GM18858 (cell line): Measurements from ENCODE around the gene ARF6.
"Not testable (repeated sequence)": the region's sequence is repeated elsewhere in the genome, so short reads cannot be mapped to it uniquely, and the experiment has no call there.

Experiments used
- ATAC-seq: cut with Tn5 transposase; IDR thresholded peaks from one replicate; pipeline ENCODE4 v1.9.1; 2021; ENCODE audit not compliant: unreplicated experiment

ARF6 gene

DNA sequence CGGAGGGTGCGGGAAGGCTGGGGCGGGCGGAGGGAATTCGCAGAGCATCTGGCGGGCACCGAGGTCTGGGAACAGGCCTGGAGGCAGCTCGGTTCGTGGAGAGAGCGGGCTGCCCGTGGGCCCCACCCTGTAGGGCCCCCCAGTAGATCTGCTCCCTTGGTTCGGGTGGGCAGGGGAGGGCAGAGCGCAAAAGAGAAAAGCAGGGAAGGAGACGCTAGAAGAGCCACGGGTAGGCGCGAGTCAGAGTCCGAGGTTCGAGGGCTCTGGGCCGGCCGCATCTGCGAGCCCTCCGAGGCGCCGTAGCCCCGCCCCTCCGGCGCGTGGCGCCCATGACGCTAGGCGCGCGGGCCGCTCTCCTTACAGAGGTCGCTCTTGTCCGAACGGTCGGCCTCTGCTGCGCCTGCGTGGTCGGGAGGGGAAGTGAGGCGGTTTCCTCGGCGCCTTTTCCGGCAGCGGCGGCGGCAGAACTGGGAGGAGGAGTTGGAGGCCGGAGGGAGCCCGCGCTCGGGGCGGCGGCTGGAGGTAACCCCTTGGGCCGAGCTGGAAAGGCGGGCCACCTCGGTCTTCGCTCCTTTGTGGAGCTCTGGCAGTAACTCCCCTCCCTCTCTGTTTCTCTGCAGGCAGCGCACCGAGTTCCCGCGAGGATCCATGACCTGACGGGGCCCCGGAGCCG is at the start of gene ARF6:
Gene ARF6 (plus strand): TSS at position 447 of the 673 bp plus-strand sequence. CDS start 655 bp downstream, outside the sequence.
- ATAC-seq, result peak; percentile 71

DNA sequence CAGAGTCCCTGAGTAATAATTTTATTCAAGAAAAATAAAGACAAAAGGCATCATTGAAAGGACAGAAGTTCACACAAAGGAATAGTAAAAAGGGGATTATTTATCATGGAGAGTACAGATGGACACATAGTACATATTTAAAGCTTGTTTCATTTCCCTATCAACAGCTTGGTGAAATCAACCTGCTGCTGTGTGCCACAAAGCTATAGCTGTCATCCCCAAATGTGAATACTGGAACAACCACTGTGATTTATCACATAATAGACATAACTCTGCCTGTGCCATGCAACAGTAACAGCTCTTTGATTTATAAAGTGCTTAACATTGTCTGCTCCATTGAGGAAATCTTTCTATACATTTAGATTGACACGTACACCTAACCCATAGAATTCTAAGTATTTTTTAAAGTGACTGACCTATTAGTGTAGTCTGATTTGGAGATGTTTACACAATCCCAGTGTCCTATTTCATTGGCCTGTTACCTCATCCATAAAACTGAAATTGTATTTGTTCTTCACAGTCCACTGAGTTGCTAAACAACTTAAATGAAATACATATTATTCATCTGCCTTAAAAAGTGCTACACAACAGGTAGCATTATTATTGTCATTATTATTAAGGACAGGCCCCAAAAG is 43.6 kb upstream of the ARF6 start:
- ATAC-seq, result no peak

DNA sequence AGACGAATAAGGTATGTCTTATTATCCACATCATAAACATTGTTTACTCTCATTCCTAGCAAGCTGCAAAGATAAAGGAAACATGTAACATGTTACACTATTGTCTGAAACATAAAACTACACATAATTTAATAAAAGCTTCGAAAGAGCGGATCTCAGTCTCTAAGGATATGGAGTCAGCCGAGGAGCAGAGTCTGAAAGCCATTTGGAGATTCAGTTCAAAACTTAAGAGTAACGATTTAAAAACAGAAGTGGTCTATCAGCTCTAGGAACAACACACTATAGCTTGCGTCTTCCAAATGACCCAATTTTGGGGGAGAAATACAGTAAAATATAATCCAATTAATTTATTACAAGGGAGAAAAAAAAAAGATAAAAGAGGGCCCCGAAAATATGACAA is 41.1 kb upstream of the ARF6 start:
- no peak for ATAC-seq

DNA sequence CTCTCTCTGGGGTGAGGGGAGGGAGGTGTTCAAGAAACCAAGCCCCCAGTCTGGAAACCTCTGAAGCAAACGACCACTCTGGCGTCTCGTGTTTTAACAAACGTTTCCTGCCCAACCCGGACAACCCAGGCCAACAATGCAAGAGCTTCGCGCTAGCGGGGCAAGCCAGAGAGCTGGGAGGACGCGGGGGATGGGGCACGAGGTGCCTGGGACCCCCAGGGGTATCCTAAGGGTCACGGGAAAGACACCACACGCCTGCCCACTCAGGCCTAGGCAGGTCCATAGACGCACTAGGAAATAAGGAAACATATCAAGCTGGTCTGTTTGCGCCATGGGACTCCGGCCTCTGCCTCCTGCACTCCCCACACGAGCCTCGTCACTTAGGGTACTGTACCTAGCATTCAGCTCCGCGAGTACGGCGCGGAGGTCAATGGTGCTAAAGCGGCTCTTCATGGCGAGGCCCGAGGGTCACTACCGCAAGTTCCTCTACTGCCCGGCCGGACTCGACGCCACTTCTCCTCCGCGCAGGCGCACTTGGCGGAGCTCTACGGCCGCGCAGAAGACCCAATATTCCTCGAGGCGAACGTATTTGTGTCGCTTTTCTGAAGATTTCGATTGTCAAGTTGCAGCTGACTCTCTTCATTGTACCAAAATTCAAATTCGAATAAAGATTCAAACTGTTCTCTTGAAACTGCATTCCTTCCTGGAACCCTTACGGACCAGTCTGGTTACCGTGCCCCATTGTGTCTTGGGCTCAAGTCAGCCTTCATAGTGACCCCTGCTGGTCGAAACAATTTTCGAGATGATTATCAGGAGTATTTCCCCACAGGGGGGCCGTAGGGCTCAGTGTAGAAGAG is 40.4 kb upstream of the ARF6 start, which contains the start of gene NEMF:
Gene NEMF (minus strand): TSS at position 488 of the 857 bp plus-strand sequence. CDS start 35 bp downstream, at position 453.
- peak; percentile 67 for ATAC-seq

DNA sequence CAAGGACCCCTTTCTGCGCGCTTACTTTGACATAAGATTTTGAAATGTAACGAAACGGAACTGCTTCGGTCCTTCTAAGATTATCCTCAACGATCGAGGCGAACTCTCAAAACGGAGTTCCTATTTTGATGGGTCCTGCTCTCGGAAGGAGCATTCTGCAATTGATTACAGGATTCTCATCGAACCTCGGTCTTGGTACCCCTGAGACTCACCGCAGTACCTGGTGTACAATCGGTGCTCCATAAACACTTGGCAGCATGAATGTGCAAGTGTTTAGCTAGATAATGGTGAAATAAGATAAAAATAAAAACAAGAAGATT is 39.8 kb upstream of the ARF6 start:
- ATAC-seq, result peak; percentile 3

DNA sequence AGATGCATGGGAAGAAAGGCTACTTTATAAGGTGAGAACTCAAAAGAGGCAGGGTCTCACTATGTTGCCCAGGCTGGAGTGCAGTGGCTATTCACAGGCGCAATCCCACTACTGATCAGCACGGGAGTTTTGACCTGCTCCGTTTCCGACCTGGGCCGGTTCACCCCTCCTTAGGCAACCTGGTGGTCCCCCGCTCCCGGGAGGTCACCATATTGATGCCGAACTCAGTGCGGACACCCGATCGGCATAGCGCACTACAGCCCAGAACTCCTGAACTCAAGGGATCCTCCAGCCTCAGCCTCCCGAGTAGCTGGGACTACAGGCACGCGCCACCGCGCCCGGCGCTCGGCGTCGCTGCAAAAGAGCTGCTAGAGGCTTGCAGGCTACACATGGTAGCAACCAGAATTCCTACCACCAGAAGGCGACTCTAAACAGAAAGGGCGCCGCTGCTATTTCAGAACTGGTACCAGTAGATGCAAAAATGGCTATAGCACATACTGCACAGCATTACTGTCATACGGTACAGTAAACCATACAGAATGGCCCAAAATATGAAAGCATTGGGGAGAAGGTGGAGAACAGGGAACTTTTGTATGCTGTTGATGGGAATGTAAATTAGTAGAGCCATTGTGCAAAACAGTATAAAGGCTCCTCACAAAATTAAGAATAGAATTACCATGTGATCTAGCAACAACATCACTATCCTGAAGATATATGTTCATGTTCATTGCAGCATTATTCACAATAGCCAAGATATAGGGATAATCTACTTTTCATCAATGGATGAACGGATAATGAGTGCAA is 39.1 kb upstream of the ARF6 start:
- ATAC-seq, result peak; percentile 39

DNA sequence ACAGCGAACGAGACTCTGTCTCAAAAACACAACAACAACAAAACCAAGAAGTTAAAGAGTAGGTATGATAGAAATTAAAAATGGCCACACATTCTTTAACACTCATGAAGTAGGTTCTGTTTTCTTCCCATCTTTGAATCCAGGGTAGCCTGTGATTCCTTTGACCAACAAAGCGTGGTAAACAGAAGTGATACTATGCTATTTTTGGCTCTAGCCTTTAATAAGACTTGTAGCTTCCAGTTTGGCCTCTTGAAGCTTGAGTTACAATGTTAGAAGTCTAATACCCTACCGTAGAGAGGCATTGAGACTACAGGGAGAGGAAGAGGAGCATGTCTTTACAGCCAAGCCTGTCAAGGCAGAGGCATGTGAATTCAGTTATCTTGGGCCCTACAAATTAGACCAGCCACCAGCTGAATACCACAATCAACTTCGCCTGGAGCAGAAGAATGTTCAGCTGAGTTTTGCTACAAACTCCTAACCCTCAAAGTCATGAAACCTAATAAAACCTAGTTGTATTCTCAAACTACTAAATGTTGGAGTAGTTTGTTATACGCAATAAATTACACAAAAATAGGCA is 35.4 kb upstream of the ARF6 start:
- ATAC-seq, result no peak

DNA sequence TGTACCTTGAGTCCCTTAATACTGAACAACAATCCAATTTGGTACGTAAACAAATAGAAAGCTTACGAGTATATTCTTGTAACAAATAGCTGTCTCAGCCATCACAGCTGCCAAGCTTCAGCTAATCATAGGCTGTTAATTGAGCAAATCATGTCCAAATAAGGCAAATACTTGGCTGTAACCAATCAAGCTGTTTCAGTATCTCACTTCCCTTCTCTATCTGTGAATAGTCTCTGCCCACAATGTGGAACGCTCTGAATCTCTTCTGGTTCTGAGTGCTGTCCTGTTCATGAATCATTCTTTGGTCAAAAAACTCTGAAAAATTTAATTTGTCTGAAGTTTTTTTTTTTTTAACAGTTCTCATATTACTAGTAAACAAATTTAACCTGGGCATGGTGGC is 34.5 kb upstream of the ARF6 start:
- no peak for ATAC-seq

DNA sequence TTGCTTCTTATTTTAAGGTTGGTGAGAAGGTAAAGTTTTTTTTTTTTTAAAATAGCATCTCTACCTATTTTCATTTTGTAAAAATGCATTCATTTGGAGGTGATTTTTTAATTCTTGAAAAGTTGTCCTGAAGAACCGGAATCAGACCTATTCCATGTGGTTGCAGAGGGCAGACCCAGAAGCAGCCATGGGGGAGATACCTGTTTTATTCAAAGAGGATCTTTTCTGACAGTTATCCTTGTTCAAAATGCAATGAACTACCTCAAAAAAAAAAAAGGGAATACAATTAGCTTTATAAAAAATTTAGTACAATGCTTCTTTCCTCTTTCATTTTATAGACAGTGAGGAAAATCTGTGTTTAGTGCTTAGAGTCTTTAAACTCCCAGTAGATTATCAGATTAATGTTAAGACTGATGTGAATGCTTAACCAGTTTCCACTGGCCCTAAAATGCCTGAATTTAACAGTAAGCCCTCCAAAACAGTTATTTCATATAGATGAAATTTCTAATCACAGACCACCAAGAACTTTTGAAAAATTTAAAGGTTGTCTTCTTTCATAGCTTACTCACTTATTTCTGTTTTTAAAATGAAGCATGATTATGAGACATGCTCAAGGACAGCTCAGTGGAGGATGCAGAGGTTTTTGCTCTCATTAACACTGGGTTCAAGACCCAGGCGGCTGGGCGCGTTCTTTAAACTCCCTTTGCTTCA is 31.7 kb upstream of the ARF6 start:
- ATAC-seq, result no peak

DNA sequence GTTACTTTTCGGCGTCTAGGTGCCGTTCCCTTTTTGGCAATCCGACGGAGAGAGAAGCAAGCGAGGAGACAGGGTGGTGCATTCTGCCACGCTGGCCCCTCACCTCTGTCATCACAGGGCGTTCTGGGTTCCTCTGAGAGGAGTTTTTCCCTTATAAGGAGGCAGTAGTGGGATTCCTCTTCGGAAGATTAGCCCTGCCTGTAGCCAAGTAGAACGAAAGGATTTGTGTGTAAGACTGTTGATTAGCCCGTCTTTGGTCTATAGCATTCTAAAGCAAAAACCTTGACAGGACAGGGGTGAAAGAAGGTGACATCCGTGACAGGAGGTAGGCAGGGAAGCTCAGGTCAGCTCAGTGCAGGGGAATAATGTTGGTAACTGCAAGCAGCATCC is 31.2 kb upstream of the ARF6 start:
- no peak for ATAC-seq

DNA sequence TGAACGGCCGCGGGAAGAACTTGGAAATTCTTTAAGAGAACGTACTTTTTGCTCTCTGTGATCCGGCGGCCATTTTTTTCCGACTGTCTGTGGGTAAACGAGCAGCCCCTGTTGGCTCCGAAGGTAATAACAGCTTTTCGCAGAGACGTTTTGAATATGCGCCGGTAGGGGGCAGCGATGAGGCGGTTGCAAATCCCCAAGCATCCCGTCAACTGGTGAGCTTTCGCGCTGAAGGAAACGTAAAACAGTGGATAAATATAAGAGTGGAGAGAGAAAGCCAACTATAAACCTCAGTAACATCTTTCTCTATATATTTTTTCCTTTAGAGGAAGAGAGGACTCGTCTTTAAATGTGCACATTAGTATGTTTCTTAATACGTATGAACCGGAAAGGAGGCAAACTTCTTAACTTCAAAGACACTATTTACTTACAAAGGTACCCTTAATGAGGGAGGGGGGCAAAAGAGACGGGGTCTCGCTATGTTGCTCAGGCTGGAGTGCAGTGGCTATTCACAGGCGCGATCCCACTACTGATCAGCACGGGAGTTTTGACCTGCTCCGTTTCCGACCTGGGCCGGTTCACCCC is 30.7 kb upstream of the ARF6 start:
- ATAC-seq, result no peak

DNA sequence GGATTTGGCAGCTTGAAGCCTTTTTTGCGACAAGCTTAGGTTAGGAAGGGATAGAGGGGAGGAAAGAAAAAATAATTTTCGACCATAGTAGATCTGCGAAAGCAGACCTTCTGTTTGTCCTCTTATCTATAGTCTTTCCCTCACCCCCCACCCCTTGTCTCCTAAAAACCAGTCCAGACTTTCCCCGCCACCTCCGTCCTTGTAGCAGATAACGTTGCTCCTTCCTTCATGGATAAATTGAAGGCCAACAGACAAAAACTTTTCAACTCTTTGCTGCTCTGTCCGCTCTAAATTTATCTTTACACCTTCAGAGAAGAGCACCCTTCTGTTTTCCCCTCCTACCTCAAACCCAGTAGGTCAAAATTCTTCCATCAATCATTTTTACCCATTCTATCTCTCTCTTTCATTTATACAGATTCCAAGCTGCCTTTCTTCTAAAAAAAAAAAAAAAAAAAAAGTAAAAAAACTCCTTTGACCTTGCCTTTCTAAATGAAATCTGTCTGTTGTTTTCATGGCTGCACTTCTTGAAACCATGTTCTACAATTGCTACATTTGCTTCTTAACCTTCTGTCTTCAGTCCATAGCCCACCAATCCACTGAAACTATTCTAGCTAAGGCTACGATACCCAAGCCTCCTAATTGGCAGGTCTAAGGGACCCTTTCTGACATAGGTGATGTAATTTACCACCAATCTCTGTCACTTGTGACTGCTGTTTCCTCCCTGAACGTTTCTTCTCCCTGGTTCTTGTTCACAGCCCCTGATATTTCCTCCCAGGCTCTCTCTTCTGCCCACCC is 29.2 kb upstream of the ARF6 start:
- no peak for ATAC-seq

DNA sequence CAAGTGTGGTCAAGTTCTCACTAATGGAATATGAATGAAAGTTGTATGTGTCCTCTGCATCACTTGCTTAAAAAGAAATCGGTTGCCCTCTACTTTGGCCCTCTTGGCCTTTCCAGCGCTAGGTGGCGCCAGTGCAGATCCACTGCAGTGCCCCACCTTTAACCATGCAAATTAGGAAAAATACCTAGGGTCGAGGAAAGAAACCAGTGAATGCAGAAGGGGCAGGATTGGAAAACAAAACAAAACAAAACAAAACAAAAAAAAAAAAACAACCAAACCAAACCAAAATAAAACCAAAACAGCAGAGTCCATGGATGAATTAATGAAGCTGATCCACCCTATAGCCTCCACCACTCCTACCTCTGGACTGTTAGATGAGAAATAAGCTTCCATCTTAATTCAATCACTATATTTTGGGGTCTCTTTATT is 27.4 kb upstream of the ARF6 start:
- no peak for ATAC-seq

DNA sequence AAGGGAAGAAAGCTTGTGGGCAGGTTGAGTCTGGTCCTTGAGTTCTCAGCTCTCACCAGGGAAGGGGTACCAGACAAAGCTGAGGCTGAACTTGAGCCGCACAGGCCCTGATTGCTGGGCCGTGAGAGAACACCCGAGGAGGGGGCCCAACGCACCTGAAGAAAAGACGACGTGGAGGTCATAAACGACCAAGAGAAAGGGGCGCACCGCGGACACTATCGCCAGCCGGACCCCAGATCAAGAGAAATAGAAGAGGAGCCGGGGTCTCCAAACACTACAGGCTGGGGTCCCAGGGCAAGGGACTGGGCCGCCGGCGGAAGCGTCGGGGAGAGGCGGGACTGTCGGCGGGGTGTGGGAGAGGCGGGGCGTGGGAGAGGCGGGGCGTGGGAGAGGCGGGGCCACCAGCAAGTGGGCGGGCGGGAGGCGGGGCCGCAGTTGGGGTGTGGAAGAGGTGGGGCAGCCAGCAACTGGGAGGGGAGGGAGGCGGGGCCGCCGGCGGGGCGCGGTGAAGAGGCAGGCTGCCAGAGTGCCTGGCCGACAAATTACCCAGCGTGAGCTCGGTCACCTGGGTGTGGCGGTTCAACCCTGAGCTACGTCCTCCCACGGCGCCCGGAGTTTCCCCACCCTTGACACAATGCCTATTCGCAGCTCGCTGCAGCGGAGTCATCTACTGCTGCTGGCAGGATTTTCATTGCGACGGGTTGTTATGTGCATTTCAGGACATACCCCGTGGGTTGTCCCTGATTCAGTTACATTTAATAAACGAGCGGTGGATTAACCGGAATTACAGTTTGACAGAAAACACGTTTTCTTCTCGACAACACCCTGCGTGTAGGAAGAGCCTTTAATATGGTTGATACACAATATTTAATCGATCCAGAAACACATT is 24.8 kb upstream of the ARF6 start:
- ATAC-seq, result peak; percentile 69

DNA sequence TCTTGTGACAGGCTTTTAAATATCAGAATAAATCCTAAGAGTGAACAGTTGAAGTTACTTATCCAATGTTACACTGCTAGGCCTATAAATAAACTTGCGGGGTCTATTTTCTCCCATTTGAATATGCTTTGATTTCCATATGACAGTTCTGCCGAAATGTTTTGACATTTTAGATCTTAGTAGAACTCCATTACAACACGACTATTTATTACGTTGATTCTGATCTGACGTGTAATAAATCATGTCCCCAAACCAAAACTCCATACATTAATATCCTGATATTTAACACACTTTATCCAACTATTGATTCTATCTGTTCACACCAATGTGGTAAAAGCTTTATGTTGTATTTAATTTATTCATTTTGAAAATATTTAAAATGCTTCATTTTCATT is 24.2 kb upstream of the ARF6 start:
- no peak for ATAC-seq

DNA sequence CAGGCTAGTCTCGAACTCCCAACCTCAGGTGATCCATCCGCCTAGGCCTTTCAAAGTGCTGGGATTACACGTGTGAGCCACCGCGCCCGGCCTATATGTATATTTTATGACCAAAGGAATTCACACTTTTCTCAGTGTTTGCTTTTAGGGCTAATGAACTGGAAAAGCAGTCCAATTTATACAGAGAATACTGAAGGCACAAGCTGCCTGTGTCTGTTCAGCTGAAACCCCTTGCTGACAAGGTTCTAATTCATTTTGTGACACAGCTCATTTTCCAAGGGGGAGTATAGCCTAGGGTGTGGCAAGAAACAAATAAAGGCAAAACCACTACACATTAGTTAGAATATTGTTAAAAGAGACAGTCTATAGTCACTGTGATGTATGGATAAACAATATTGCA is 22.0 kb upstream of the ARF6 start:
- ATAC-seq, result no peak

DNA sequence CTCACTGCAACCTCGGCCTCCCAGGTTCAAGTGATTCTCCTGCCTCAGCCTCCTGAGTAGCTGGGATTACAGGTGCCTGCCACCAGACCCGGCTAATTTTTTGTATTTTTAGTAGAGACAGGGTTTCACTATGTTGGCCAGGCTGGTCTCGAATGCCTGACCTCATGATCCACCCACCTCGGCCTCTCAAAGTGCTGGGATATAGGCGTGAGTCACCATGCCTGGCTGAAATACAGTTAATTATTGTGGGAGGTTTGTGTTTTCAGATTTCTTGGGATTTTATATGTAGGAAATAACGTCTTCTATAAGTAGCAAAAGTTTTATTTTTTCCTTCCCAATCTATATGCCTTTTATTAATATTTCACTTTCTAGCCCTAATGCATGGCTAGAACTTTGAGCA is 19.3 kb upstream of the ARF6 start:
- ATAC-seq, result not testable (repeated sequence)

DNA sequence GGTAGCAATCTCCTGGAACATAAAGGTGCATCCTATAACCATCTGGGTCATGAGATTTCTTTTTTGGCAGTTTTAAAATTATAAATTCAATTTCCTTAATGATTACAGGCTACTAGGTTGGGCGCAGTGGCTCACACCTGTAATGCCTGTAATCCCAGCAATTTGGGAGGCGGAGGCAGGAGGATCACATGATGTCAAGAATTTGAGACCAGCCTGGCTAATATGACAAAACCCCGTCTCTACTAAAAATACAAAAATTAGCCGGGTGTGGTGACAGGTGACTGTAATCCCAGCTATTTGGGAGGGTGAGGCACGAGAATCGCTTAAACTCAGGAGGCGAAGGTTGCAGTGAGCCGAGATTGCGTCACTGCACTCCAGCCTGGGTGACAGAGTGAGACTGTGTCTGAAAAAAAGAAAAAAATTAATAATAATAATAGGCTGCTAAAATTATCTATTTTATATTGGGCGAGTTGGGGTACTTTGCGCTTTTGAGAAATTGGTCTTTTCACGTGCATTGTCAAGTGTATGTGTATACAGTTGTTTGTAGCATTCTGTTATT is 17.2 kb upstream of the ARF6 start:
- ATAC-seq, result no peak
